ENCODE results near the gene LLPH.
"Not testable (repeated sequence)": the region's sequence is repeated elsewhere in the genome, so short reads cannot be mapped to it uniquely, and the experiment has no call there.

Gene LLPH

GRCh38 chr12:66130267-66131066 lies at the start of gene LLPH:
Gene LLPH, minus strand, starts transcription at chr12:66130750. Its CDS starts 1,644 bp downstream, at chr12:66129106.
- peak; percentile 62 for DNase-seq (ENCODE audit: low read depth)

- no peak for DNase-seq (ENCODE audit: low read depth)
Measured at GRCh38 chr12:66176105-66176900, 45.8 kb upstream of the LLPH start.

GRCh38 chr12:66174391-66175325 lies 44.1 kb upstream of the LLPH start:
- not testable (repeated sequence) for DNase-seq (ENCODE audit: low read depth)

GRCh38 chr12:66170606-66171005 lies 40.1 kb upstream of the LLPH start:
- no peak for DNase-seq (ENCODE audit: low read depth)

- peak; percentile 80 for DNase-seq (ENCODE audit: low read depth)
Measured at GRCh38 chr12:66169221-66170170, 38.9 kb upstream of the LLPH start, which contains the start of gene TMBIM4. Gene TMBIM4, minus strand, starts transcription at chr12:66169996. Its CDS starts 45 bp downstream, at chr12:66169951.

GRCh38 chr12:66168410-66168809 lies 37.9 kb upstream of the LLPH start:
- DNase-seq (ENCODE audit: low read depth) = no peak

- no peak for DNase-seq (ENCODE audit: low read depth)
Measured at GRCh38 chr12:66166561-66166960, 36.0 kb upstream of the LLPH start.

- DNase-seq (ENCODE audit: low read depth) = no peak
Measured at GRCh38 chr12:66165141-66165540, 34.6 kb upstream of the LLPH start.

- DNase-seq (ENCODE audit: low read depth) = no peak
Measured at GRCh38 chr12:66164349-66164821, 33.8 kb upstream of the LLPH start.

- no peak for DNase-seq (ENCODE audit: low read depth)
Measured at GRCh38 chr12:66163289-66163688, 32.7 kb upstream of the LLPH start.

GRCh38 chr12:66162701-66163100 lies 32.2 kb upstream of the LLPH start:
- no peak for DNase-seq (ENCODE audit: low read depth)

- no peak for DNase-seq (ENCODE audit: low read depth)
Measured at GRCh38 chr12:66160704-66161103, 30.2 kb upstream of the LLPH start.

GRCh38 chr12:66159123-66159522 lies 28.6 kb upstream of the LLPH start:
- DNase-seq (ENCODE audit: low read depth) = no peak

- no peak for DNase-seq (ENCODE audit: low read depth)
Measured at GRCh38 chr12:66156654-66157053, 26.1 kb upstream of the LLPH start.

- no peak for DNase-seq (ENCODE audit: low read depth)
Measured at GRCh38 chr12:66154776-66155175, 24.2 kb upstream of the LLPH start.

GRCh38 chr12:66152732-66153131 lies 22.2 kb upstream of the LLPH start:
- no peak for DNase-seq (ENCODE audit: low read depth)

- no peak for DNase-seq (ENCODE audit: low read depth)
Measured at GRCh38 chr12:66149702-66150398, 19.3 kb upstream of the LLPH start.

GRCh38 chr12:66144791-66145754 lies 14.5 kb upstream of the LLPH start:
- DNase-seq (ENCODE audit: low read depth) = no peak

GRCh38 chr12:66143868-66144267 lies 13.3 kb upstream of the LLPH start:
- no peak for DNase-seq (ENCODE audit: low read depth)
